Gastroesophageal sphincter (tissue), 3 donors: ENCODE data around the gene EEF2K.

Source experiments
- EP300 ChIP-seq: sonication (generic); formaldehyde crosslinking; IDR thresholded peaks from one replicate; pipeline ENCODE4 v1.6.1; 2017; ENCODE audit warnings: antibody characterized with exemption, mild to moderate bottlenecking
- POLR2A ChIP-seq, 2 donors: fragments of 450-650 bp; IDR thresholded peaks; one replicate each; pipeline ENCODE4 v1.6.1; 2017; ENCODE audit warnings: antibody characterized with exemption in 2 of 2, mild to moderate bottlenecking in 2 of 2, moderate library complexity in 1 of 2
- POLR2AphosphoS5 ChIP-seq: sonication (generic); formaldehyde crosslinking; IDR thresholded peaks from one replicate; pipeline ENCODE4 v1.6.1; 2017; ENCODE audit warnings: antibody characterized with exemption
- TF ChIP-seq, protein P1 (sequence below), 4 experiments: fragments of 200-600 bp in 2 of 4; fragments of 450-650 bp in 2 of 4; sonication (generic) in 1 of 4; IDR thresholded peaks; one replicate each; pipeline ENCODE4 v1.5.1; 2017 to 2019; ENCODE audit warnings: antibody characterized with exemption in 4 of 4, mild to moderate bottlenecking in 2 of 4, moderate library complexity in 2 of 4

DNA sequence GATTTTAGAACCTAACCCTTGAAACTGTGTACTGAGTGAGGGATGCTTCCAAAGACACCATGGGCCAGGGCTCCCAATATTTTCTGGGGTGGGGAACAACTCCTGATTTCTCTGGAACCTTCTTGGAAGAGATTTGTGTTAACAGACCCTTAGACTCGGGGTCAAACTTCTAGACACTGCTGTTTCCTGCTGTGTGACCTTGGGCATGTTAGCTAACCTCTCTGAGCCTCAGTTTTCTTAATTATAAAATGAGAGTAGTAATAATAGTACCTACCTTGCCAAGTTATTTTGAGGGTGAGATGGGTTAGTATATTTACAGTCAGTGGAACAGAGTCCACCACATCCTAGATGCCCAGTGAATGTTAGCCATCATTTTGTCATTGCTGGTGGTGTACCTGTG lies 109.9 kb downstream of the EEF2K start:
- TF ChIP-seq, protein P1, sequence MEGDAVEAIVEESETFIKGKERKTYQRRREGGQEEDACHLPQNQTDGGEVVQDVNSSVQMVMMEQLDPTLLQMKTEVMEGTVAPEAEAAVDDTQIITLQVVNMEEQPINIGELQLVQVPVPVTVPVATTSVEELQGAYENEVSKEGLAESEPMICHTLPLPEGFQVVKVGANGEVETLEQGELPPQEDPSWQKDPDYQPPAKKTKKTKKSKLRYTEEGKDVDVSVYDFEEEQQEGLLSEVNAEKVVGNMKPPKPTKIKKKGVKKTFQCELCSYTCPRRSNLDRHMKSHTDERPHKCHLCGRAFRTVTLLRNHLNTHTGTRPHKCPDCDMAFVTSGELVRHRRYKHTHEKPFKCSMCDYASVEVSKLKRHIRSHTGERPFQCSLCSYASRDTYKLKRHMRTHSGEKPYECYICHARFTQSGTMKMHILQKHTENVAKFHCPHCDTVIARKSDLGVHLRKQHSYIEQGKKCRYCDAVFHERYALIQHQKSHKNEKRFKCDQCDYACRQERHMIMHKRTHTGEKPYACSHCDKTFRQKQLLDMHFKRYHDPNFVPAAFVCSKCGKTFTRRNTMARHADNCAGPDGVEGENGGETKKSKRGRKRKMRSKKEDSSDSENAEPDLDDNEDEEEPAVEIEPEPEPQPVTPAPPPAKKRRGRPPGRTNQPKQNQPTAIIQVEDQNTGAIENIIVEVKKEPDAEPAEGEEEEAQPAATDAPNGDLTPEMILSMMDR (IDR thresholded peaks at IDR 0.05), result no peak
- TF ChIP-seq POLR2AphosphoS5, result no peak
- TF ChIP-seq EP300, result no peak
- TF ChIP-seq POLR2A (IDR thresholded peaks at IDR 0.05), result no peak
